ENCODE data around the gene ERBB2. TPM values are rescaled to one million over a fixed set of nuclear protein-coding genes. Genes with fewer than 3 reads are reported as not detected.

Gene ERBB2
- total and polyA plus RNA-seq, 9 of the 15 experiments (the other 6 are each of a cell fraction or from before 2014, with no cell fraction given): 0.74 to 5.6 (median 3.3) TPM

DNA sequence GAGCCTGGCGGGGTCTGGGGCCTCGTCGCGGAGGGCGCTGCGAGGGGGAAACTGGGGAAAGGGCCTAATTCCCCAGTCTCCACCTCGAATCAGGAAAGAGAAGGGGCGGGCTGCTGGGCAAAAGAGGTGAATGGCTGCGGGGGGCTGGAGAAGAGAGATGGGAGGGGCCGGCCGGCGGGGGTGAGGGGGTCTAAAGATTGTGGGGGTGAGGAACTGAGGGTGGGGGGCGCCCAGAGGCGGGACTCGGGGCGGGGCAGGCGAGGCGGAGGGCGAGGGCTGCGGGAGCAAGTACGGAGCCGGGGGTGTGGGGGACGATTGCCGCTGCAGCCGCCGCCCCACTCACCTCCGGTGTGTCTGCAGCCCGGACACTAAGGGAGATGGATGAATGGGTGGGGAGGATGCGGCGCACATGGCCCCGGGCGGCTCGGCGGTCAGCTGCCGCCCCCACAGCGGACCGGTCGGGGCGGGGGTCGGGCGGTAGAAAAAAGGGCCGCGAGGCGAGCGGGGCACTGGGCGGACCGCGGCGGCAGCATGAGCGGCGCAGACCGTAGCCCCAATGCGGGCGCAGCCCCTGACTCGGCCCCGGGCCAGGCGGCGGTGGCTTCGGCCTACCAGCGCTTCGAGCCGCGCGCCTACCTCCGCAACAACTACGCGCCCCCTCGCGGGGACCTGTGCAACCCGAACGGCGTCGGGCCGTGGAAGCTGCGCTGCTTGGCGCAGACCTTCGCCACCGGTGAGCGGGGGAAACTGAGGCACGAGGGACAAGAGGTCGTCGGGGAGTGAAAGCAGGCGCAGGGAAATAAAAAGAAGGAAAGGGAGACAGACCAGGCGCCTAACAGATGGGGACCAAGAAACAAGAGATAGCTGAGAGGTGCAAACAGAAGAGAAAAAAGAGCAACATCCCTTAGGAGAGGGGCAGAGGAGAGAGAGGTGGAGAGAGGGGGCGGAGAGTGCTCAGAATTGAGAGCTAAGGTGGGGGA is 31.6 kb upstream of the ERBB2 start, which contains the start of gene PNMT:
TSS of gene PNMT (plus strand) at position 509 of the 980 bp plus-strand sequence. CDS start at position 532, 23 bp downstream.
- WGBS (ENCODE audit: insufficient coverage, low coverage, missing lambda C conversion rate): under 1% methylated on average over 30 of the region's 85 CpGs
- BruUV-seq (replicated peaks): TSS peak; percentile 73
- ATAC-seq: peak; percentile 72
- no peak; the same call in 1 of the 2 replicates for TF ChIP-seq ZNF384 (IDR thresholded peaks at IDR 0.05; ENCODE audit: low read depth, low read length)
- TF ChIP-seq RBM15 (IDR thresholded peaks at IDR 0.05; ENCODE audit: insufficient read depth, low read length): no peak
- TF ChIP-seq HMGN3 (IDR thresholded peaks at IDR 0.05; ENCODE audit: borderline replicate concordance, extremely low read depth, insufficient read length, low read depth, low read length): peak; percentile 80
- TF ChIP-seq PTBP1 (IDR thresholded peaks at IDR 0.05; ENCODE audit: low read depth, low read length): peak; percentile 59; the same call in 1 of the 2 replicates
- TF ChIP-seq, protein P1, sequence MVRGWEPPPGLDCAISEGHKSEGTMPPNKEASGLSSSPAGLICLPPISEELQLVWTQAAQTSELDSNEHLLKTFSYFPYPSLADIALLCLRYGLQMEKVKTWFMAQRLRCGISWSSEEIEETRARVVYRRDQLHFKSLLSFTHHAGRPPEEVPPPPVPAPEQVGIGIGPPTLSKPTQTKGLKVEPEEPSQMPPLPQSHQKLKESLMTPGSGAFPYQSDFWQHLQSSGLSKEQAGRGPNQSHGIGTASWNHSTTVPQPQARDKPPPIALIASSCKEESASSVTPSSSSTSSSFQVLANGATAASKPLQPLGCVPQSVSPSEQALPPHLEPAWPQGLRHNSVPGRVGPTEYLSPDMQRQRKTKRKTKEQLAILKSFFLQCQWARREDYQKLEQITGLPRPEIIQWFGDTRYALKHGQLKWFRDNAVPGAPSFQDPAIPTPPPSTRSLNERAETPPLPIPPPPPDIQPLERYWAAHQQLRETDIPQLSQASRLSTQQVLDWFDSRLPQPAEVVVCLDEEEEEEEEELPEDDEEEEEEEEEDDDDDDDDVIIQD (CRISPR knock-in tag; IDR thresholded peaks at IDR 0.05): no peak
- TF ChIP-seq, protein P2, sequence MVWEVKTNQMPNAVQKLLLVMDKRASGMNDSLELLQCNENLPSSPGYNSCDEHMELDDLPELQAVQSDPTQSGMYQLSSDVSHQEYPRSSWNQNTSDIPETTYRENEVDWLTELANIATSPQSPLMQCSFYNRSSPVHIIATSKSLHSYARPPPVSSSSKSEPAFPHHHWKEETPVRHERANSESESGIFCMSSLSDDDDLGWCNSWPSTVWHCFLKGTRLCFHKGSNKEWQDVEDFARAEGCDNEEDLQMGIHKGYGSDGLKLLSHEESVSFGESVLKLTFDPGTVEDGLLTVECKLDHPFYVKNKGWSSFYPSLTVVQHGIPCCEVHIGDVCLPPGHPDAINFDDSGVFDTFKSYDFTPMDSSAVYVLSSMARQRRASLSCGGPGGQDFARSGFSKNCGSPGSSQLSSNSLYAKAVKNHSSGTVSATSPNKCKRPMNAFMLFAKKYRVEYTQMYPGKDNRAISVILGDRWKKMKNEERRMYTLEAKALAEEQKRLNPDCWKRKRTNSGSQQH (CRISPR knock-in tag; IDR thresholded peaks at IDR 0.05): peak; percentile 74
- TF ChIP-seq NBN (IDR thresholded peaks at IDR 0.05; ENCODE audit: low read depth): peak; percentile 39; the same call in 1 of the 2 replicates
- TF ChIP-seq CTBP1 (IDR thresholded peaks at IDR 0.05; ENCODE audit: borderline replicate concordance): peak; percentile 96
- TF ChIP-seq, protein P3, sequence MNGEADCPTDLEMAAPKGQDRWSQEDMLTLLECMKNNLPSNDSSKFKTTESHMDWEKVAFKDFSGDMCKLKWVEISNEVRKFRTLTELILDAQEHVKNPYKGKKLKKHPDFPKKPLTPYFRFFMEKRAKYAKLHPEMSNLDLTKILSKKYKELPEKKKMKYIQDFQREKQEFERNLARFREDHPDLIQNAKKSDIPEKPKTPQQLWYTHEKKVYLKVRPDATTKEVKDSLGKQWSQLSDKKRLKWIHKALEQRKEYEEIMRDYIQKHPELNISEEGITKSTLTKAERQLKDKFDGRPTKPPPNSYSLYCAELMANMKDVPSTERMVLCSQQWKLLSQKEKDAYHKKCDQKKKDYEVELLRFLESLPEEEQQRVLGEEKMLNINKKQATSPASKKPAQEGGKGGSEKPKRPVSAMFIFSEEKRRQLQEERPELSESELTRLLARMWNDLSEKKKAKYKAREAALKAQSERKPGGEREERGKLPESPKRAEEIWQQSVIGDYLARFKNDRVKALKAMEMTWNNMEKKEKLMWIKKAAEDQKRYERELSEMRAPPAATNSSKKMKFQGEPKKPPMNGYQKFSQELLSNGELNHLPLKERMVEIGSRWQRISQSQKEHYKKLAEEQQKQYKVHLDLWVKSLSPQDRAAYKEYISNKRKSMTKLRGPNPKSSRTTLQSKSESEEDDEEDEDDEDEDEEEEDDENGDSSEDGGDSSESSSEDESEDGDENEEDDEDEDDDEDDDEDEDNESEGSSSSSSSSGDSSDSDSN (IDR thresholded peaks at IDR 0.05; ENCODE audit: borderline replicate concordance in 1 of 2, low read depth in 2 of 2, low read length in 2 of 2): peak; percentile 98 to 99
- TF ChIP-seq HLTF (IDR thresholded peaks at IDR 0.05): peak; percentile 42; the same call in 1 of the 2 replicates
- no peak for TF ChIP-seq SLC30A9 (CRISPR knock-in tag; IDR thresholded peaks at IDR 0.05)
- peak; percentile 77 for TF ChIP-seq CCNT2 (IDR thresholded peaks at IDR 0.05; ENCODE audit: borderline replicate concordance, extremely low read depth, insufficient read length, low read depth, low read length)
- TF ChIP-seq ZNF347 (CRISPR knock-in tag; IDR thresholded peaks at IDR 0.05; ENCODE audit: low read depth): no peak
- no peak for TF ChIP-seq ZNF41 (CRISPR knock-in tag; conservative IDR thresholded peaks at IDR 0.05)

More for the DNA sequence above, 31.6 kb upstream of the ERBB2 start, which contains the start of gene PNMT:
- Histone ChIP-seq H3K4me2 (ENCODE audit: insufficient read depth, low read length) (peak within 1 kb of the TSS; percentile 75), H3K27me3 (ENCODE audit: control insufficient read depth in 2 of 2, insufficient read depth in 2 of 2, low read length in 2 of 2) (no peaks in the 10 kb centered on the region), H3K27ac (ENCODE audit: extremely low read depth, low read depth, low read length) (peak within 1 kb of the TSS; percentile 74), H3K9me1 (ENCODE audit: control insufficient read depth, insufficient read depth, low read length) (no peaks in the 10 kb centered on the region), H4K20me1 (replicated peaks; ENCODE audit: control insufficient read depth, insufficient read depth, low read length) (no peaks in the 10 kb centered on the region; the same call in 1 of the 2 replicates), H3K9me3 (replicated peaks; ENCODE audit: control insufficient read depth, insufficient read depth, low read depth, low read length) (no peaks in the 10 kb centered on the region), H3K9ac (ENCODE audit: insufficient read depth in 1 of 2, low read depth in 2 of 2, low read length in 2 of 2) (peak within 1 kb of the TSS; percentile 65 to 93), H3K79me2 (ENCODE audit: control insufficient read depth, insufficient read depth, low read length) (peaks cover 13% of the 10 kb centered on the region; the same call in 2 of the 3 replicates), H3K36me3 (ENCODE audit: control insufficient read depth, insufficient read depth, low read length) (peaks cover 2% of the 10 kb centered on the region; the same call in 1 of the 3 replicates), H3K4me1 (replicated peaks in 1 of 2; ENCODE audit: control insufficient read depth in 2 of 2, insufficient read depth in 2 of 2, low read length in 2 of 2) (peaks cover 33 to 94% of the 10 kb centered on the region in 2 experiments), H3K4me3 (peak within 1 kb of the TSS; percentile 51), H2AFZ (ENCODE audit: low read depth, low read length) (peak within 1 kb of the TSS; percentile 79)
- FAIRE-seq (peak; percentile 82), DNase-seq (ENCODE audit: extremely low read depth in 1 of 4, low spot score in 3 of 4) (peak; percentile 76 to 89 (median 80))
- intact Hi-C loops (cut with micrococcal nuclease): loop anchor here (1.0 kb wide), 1 partner anchor 46 kb away; no protein-coding TSS in a partner anchor
- in situ Hi-C loops (cut with MboI): no loop called here
- ChIA-PET CTCF (ENCODE audit: low intra/inter-chr PET ratio) (interaction anchor here (0.8 to 8.3 kb wide), 2 partner anchors 34 to 46 kb away, joined by 3 to 131 read pairs; no protein-coding TSS in a partner anchor), POLR2A (interaction anchor here (0.6 to 4.0 kb wide), 7 partner anchors 12 to 290 kb away, joined by 3 to 16 read pairs (median 3); no protein-coding TSS in a partner anchor)
